Erythroblast (primary cell): Measurements from ENCODE around the gene TNNC1.

Experiments used
- GATA1 ChIP-seq: IDR thresholded peaks from 2 replicates; pipeline ENCODE4 v1.6.1; 2011; ENCODE audit warnings: low read depth, mild to moderate bottlenecking, control low read depth, low read length, moderate library complexity
- POLR2A ChIP-seq: IDR thresholded peaks from 2 replicates; pipeline ENCODE4 v1.6.1; 2011; ENCODE audit warnings: mild to moderate bottlenecking, low read length

DNA sequence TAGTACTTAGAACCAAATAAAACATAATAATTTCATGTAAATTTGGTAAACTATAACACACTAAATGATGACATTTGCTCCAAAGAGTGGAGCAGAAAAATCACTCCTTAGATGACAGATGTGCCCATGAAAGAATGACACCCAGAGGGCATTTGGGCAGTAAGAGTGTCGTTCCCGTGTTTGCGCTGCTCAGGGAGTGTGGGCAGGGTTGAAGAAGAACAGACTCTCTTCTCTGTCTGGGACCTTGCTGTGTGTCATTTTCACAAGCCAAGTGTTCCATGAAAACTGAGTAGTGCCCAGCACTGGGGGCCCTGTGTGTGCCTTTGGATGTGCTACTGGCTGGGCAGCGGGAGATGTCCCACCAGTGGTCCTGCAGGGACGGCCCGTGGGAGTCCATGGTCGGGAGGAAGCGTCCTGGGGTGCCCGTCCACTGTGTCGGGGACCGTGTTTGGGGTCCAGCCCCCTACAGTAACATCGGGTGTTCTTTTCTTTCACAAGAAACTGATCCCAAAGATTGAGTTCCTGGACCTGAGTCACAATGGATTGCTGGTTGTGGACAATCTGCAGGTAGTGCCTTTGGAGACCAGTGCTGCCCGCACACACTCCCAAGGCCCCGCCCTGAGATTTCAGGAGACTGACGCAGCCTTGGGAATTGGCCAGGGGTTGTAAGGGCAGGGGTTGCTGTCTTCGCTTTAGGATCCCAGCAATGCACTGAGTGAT lies 23.4 kb upstream of the TNNC1 start:
- no peak for TF ChIP-seq POLR2A
- TF ChIP-seq GATA1: no peak
